Measurements from ENCODE around the gene RPS6KB2.

DNA sequence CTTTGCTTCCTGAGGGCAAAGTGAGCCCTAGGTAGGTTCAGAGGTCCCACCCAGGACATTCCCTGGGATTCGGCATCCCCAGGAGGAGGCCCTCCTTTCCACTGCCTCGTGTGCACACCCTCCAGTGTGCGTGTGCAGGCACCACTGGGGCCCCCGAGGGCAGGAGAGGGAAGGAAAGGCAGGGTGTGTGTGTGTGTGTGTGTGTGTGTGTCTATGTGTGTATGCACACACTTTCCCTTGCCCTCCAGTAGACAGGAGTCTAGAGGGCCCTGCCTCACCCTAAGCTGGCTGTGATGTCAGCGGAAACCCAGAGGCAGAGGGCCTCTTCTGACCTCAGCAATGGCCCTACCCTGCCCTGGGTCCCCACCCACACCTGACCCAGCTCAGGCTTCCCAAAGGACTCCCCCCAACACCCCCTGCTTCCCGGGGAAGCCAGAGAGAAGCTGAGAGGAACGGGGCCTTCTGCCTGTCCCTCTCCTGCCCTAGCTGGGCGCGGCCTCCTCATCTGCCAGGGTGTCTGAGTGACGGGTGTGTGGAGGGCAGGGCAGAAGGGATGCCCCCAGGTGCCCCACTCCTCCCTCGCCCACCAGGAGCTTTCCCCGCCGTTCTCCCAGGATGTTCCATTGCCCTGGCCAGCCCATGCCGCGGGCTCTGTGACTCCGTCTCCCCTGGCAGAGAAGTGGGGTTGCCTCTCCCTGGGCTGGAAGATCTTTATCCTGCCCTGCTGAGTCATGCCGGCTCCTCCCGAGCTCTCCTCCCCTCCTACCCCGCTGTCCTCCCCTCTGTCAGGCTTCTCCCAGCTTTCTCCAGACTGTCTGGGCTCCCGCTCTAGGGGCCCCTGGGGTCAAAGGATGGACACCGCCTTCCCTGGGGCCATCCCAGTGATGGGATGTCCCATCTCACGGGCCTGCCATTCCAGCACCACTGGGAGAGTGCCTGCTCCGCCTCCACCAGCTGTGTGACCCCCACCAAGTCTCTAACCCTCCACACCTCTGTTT lies 48.9 kb upstream of the RPS6KB2 start:
- TF ChIP-seq, protein P1, sequence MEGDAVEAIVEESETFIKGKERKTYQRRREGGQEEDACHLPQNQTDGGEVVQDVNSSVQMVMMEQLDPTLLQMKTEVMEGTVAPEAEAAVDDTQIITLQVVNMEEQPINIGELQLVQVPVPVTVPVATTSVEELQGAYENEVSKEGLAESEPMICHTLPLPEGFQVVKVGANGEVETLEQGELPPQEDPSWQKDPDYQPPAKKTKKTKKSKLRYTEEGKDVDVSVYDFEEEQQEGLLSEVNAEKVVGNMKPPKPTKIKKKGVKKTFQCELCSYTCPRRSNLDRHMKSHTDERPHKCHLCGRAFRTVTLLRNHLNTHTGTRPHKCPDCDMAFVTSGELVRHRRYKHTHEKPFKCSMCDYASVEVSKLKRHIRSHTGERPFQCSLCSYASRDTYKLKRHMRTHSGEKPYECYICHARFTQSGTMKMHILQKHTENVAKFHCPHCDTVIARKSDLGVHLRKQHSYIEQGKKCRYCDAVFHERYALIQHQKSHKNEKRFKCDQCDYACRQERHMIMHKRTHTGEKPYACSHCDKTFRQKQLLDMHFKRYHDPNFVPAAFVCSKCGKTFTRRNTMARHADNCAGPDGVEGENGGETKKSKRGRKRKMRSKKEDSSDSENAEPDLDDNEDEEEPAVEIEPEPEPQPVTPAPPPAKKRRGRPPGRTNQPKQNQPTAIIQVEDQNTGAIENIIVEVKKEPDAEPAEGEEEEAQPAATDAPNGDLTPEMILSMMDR (IDR thresholded peaks at IDR 0.05 in 8 of 11, conservative IDR thresholded peaks at IDR 0.05 in 3 of 11): no peak
- TF ChIP-seq POLR2AphosphoS5 (IDR thresholded peaks at IDR 0.05): no peak
- no peak for TF ChIP-seq POLR2A (IDR thresholded peaks at IDR 0.05)

All from spleen (tissue), 7 donors.